GM18951 (cell line): ENCODE results near the gene IGFBP4.

Source experiments
- POLR2A ChIP-seq: IDR thresholded peaks from 4 replicates; pipeline ENCODE4 v1.6.1; 2011; ENCODE audit warnings: mild to moderate bottlenecking; ENCODE audit not compliant: insufficient read length, insufficient read depth; ENCODE audit errors: extremely low read depth
- in situ Hi-C: fragments of 300-500 bp; cut with MboI; formaldehyde crosslinking; loops from one replicate; pipeline ENCODE4 v1.12.0; 2022; ENCODE audit warnings: low sequenced_read_pairs, mixed read lengths, inconsistent platforms; ENCODE audit not compliant: unreplicated experiment

The IGFBP4 gene

DNA sequence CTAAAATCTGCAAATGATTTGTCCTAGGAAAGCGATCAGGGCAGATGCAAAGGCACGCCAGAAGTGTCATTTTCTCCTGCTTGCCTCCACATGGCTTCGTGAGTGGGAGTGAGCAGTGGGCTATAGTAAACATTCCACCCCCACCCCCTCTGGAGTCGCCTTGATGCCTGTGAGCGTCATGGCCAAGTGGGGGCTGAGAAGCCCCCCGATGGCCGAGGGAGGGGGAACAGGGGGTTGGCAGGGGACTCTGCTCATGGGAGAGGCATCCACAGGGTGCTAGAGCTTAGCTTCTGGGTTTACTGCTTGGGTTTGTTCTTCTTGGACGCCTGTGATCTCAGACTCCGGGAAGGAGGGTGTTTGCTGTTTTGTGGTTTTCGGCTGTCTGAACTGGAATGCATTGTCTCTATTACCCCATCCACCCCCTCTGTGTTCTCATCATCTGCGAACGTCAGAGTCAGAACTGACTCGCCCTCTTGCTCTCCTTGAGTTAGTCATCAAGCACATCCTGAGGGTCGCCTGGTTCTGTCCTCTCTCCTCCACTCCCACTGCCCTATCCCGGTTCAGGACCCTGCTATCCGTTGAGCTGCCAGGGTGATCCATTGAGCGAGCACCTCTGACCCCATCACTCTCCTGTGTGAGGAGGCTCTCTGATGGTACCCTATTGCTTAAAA lies 42.7 kb downstream of the IGFBP4 start:
- in situ Hi-C loops, result no loop called here
- no peak for TF ChIP-seq POLR2A

GRCh38 chr17:40486522-40487370 lies 43.5 kb downstream of the IGFBP4 start:
- no peak for TF ChIP-seq POLR2A
- in situ Hi-C loops, result no loop called here

DNA sequence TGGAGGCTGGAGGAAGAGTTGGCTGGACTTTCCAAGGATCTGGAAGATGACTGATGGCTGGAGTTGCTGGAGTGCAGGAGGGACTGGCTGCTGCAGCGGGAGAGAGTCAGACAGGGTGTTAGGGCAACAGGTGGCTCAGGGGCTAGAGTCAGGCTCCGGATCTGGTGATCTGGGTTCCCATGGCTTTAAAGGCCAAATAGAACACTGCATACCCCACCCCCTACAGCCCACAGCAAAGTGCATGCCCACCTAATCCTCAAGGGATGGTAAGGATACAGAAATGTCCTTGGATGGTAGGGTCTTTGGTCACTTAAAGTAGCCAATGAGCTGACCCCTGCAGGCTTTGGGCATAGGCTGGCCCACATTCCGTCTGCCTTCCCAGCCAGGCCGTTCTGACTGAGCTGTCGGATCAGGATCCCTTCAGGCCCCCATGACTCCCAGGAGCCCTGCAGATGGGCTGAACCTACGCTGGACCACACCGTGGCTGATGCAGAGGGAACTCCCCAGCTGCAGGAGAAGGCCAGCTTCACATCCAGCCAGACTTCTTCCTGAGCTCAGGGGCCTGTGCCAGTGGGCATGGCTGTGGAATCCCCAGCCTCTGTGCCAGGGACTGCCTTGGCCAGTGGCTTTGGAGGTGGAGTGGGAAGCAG lies 44.2 kb downstream of the IGFBP4 start:
- no peak for TF ChIP-seq POLR2A
- in situ Hi-C loops, result no loop called here

DNA sequence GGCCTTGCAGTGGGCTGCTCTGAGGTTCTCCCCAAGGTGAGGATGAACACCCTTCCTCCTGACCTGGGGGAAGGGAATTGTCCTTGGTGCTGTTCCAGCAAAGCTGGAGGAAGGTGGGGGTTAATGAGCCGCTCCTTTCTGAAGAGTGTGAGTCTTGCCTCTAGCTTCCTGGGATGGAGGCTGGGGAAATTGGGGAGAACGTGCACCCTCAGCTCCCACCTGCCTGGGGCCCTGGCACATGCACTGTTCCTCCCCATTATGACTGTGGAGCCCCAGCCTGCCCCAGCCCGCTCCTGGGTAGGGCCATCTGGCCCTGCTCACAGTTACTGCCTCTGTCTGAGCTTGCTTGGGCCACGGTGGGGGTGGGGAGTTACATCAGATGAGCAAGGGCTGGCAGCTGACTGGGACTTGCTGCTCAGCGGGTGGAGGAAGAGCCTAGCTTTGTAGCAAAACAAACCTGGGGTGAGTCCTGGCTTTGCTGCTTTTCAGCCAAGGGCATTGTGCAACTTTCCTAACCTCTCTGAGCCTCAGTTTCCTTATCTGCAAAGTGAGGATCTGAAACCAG lies 47.1 kb downstream of the IGFBP4 start:
- in situ Hi-C loops, result no loop called here
- no peak for TF ChIP-seq POLR2A

DNA sequence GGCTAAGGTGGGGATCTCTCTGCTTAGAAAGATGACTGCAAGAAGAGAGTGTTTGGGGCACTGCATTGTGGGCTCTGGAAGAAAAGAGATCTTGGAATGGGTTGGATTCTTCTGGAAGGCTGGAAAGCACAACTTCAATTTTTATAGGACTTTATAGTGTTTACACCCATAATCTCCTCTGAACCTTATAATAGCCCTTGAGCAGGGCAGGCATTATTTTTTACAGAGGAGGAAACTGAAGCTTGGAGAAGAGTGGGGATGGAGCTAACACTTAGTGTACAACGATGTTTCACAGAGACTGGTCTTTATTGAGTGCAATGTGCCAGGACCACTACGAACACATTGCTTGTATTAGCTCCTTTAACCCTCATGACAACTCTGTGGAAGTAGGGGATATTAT lies 47.7 kb downstream of the IGFBP4 start:
- in situ Hi-C loops, result no loop called here

GRCh38 chr17:40491486-40491885 lies 48.2 kb downstream of the IGFBP4 start:
- in situ Hi-C loops, result no loop called here
- TF ChIP-seq POLR2A, result no peak

More for the DNA sequence above, 47.7 kb downstream of the IGFBP4 start:
- no peak for TF ChIP-seq POLR2A

DNA sequence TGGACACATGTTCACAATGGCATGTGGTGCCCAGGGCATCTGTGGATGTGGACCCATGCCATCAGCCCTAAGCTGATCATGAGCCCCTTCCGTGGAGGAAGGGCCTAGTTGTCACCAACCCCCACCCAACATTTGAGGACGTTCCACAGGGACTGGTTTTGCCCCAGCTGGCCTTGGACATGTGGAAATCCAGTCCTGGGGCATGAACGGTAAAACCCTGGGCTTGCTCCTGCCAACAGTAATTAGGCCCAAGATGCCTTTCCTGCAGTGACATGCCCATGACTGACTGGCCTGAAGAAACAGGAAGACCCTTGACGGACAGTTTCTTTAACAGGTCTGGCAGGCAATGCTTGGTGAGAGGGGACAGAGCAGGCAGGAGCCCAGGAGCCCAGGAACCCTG lies 50.4 kb downstream of the IGFBP4 start:
- in situ Hi-C loops, result no loop called here

GRCh38 chr17:40495140-40495539 lies 51.9 kb downstream of the IGFBP4 start:
- in situ Hi-C loops, result no loop called here

More for the DNA sequence above, 50.4 kb downstream of the IGFBP4 start:
- TF ChIP-seq POLR2A, result no peak

DNA sequence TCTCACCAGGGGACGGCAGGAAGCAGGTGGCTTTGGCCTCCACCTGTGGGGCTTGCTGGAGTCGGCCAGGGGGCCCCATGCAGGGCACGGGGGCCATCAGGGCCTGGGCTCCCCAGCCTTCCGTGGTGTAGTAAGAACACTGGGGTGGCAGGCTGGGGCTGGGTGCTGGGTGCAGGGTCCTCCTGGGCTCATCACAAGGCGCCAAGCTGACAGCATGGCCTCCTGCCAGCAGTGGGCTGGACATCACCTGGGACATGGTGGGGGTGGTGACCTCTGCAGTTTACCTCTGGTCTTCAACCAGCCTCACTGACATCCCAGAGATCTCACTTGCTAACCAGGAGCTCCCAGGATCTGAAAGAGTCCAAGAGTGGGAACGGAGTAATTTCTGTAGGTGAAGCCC lies 52.9 kb downstream of the IGFBP4 start:
- TF ChIP-seq POLR2A, result no peak
- in situ Hi-C loops, result no loop called here

More at GRCh38 chr17:40495140-40495539, 51.9 kb downstream of the IGFBP4 start:
- TF ChIP-seq POLR2A, result no peak

GRCh38 chr17:40496634-40497420 lies 53.6 kb downstream of the IGFBP4 start:
- in situ Hi-C loops, result no loop called here
- TF ChIP-seq POLR2A, result no peak

DNA sequence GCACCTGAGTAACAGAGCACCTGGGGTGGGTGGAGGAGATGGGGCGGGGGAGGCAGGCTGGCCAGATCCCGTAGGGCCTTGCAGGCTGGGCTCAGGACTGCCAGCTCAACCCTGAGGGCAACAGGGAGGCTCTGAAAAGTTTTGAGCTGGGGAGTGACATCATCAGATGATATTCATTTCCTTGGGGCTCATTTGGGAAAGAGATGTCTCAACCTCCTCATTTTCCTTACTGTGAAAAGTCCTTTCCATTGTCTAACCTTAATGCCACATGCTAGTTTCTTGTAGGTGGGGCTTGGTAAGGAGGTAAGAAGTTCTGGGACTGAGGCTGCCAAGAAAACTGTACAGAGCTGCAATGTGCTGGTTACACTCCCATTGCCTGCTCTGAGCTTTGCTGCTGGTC lies 54.4 kb downstream of the IGFBP4 start:
- no peak for TF ChIP-seq POLR2A
- in situ Hi-C loops, result no loop called here

DNA sequence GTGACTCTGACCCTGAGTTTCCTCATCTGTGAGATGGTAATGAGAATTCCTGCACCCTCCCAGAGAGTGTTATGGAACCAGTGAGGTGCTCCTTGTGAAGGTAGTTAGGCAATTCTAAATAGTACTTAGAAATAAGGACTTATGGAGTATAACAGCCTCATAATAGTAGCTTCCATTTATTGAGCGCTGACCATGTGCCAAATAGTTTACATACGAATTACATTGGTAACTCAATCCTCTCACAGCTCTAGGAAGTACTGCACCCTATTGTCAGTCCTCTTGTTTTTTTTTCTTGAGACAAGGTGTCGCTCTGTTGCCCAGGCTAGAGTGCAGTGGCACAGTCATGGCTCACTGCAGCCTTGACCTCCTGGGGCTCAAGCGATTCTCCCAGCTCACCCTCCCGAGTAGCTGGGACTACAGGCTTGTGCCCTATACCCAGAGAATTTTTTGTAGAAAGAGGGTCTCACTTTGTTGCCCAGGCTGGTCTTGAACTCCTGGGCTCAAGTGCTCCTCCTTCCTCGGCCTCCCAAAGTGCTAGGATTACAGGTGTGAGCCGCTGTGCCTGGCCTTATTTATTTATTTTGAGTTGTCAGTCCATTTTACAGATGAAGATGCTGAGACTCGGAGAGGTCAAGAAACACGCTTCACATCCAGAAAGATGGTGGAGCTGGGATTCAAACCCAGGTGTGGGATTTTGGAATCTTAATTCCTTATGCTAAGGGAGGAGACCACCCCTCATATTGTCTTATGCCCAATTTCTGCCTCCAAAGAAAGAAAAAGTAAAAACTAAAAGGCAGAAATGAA lies 55.2 kb downstream of the IGFBP4 start:
- in situ Hi-C loops, result no loop called here
- no peak for TF ChIP-seq POLR2A

DNA sequence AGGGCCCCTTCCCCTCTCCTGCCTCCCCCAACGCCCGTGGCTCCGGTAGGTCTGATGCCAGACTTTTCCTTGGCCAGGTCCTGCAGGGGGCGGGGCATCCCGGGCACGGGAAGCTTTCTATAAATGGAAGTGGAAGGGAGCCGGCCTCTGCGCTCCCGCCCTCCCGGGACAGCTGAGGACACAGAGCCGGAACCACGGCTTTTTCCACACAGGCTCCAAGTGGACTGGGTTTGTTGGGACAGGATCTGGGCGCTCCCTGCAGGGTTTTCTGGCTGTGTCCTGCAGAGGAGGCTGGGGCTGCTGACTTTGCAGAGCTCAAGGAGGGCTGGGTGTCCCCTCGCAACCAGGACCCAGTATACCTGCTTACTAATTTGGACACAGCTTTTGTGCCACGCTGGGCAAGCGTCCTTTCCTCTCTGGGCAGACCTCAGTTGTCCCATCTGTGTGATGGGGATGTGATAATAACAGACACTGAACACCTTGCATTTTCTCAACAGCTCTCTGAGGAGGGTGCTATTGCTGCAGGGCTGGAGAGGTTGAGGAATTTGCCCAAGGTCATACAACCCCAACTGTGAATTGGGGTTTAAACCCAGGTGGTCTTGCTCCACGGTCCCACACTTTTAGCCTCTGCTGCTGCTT lies 56.4 kb downstream of the IGFBP4 start:
- TF ChIP-seq POLR2A, result no peak
- in situ Hi-C loops, result no loop called here
